Heart left ventricle (tissue), 13 donors: Measurements from ENCODE around the gene MPST.

Experiments
- CTCF ChIP-seq, 12 donors: fragments of 200-600 bp; sonication (generic) in 4 of 12; IDR thresholded peaks; one replicate each; pipeline versions ENCODE4 v1.5.0 to v1.8.0; 2018 to 2022; ENCODE audit warnings: antibody characterized with exemption in 12 of 12, mild to moderate bottlenecking in 5 of 12
- POLR2A ChIP-seq, 2 donors: fragments of 450-650 bp; IDR thresholded peaks; one replicate each; pipeline ENCODE4 v1.6.1; 2017; ENCODE audit warnings: antibody characterized with exemption in 2 of 2, mild to moderate bottlenecking in 2 of 2, moderate library complexity in 2 of 2
- donor health status: ischemic (EF 13 %, LVEDD 7.1; RV severe dilation, severe dysfunction).
- donor health status: DM: no; HTN: yes; CAD: no.
- donor health status: DM: no; HTN: no; CAD: no.
- donor health status: ischemic (EF 25% LVEDD 6.9; RV normal size, moderate dysfunction).
- donor health status: ischemic (EF 25% LVEDD 5.7; RV mildly dilated, moderate dysfunction).
- donor health status: ischemic (EF 35%, LVEDD 5.7; RV mildly dilated, moderate dysfunction).
- donor health status: nonischemic (EF 11% LVEDD 7.7; RV severe dilation, severe dysfunction).
- donor health status: DM: yes; HTN: yes; CAD: no.
- donor health status: PGD.
- donor health status: ischemic (EF 29% LVEDD 5.4; RV normal size, mild dysfunction).
- donor health status: nonischemic (EF 23%, LVEDD 6.1; RV moderate dilation, normal function).

- no peak for TF ChIP-seq CTCF (IDR thresholded peaks at IDR 0.05)
- TF ChIP-seq POLR2A (IDR thresholded peaks at IDR 0.05): no peak
These were observed 38.2 kb upstream of the MPST start for GRCh38 chr22:36981247-36981775.
